ENCODE data around the gene ADPRHL1.

Gene ADPRHL1

DNA sequence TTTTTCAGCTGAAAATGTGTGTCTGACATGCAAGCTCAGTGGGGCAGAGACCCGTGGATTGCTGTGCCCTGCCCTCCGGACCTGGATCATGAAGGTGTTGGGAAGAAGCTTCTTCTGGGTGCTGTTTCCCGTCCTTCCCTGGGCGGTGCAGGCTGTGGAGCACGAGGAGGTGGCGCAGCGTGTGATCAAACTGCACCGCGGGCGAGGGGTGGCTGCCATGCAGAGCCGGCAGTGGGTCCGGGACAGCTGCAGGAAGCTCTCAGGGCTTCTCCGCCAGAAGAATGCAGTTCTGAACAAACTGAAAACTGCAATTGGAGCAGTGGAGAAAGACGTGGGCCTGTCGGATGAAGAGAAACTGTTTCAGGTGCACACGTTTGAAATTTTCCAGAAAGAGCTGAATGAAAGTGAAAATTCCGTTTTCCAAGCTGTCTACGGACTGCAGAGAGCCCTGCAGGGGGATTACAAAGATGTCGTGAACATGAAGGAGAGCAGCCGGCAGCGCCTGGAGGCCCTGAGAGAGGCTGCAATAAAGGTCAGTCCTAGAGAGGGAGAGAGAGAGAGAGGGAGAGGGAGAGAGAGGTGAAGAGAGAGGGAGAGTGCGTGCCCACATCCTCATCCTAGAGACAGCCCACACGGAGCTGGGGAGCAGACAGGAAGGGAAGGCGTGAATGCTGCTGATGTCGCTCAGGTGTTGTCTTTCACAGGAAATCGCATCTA is 42.4 kb upstream of the ADPRHL1 start:
- in situ Hi-C loops (cut with HindIII; ENCODE audit: low sequenced_read_pairs): no loop called here
- peak overlapping the region; percentile 6 for H3K4me3 ChIP-seq (ENCODE audit: low read depth, low read length)
- peak; percentile 19 for DNase-seq (ENCODE audit: low read depth, low spot score)
- TF ChIP-seq, protein P1, sequence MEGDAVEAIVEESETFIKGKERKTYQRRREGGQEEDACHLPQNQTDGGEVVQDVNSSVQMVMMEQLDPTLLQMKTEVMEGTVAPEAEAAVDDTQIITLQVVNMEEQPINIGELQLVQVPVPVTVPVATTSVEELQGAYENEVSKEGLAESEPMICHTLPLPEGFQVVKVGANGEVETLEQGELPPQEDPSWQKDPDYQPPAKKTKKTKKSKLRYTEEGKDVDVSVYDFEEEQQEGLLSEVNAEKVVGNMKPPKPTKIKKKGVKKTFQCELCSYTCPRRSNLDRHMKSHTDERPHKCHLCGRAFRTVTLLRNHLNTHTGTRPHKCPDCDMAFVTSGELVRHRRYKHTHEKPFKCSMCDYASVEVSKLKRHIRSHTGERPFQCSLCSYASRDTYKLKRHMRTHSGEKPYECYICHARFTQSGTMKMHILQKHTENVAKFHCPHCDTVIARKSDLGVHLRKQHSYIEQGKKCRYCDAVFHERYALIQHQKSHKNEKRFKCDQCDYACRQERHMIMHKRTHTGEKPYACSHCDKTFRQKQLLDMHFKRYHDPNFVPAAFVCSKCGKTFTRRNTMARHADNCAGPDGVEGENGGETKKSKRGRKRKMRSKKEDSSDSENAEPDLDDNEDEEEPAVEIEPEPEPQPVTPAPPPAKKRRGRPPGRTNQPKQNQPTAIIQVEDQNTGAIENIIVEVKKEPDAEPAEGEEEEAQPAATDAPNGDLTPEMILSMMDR (IDR thresholded peaks at IDR 0.05; ENCODE audit: low read depth, low read length): no peak

DNA sequence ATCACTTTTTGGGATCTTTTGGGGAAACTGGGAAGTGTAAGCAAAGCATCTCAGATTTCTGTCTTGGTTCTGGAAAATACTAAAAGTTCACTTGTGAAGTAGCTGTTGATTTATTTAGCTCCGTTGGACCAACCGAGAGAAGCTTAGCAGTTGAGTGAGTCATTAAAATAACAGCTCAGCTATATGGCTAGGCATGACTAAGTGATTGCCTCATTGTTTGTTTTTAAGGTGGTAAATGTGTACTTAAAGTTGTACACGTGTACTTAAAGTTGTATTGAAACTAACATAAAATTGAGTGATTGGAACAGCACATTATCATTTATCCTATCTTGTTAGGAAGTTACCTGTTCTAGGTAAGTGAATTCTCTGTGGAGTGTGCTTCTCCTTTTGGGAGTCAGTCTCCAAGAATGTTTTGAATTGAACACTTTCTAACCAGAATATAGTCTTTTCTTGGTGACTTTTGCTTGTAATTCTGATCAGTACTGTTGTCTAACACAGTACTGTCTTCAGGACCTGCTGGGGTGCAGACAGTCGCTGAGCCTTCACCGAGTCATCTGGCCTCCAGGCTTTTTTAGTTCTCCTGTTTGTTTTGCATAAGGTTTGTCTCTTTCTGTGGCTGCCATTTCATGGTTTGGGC is 40.1 kb upstream of the ADPRHL1 start:
- in situ Hi-C loops (cut with HindIII; ENCODE audit: low sequenced_read_pairs): no loop called here
- TF ChIP-seq, protein P1 (IDR thresholded peaks at IDR 0.05; ENCODE audit: low read depth, low read length): no peak
- H3K4me3 ChIP-seq (ENCODE audit: low read depth, low read length): peak overlapping the region; percentile 26
- DNase-seq (ENCODE audit: low read depth, low spot score): peak; percentile 96

DNA sequence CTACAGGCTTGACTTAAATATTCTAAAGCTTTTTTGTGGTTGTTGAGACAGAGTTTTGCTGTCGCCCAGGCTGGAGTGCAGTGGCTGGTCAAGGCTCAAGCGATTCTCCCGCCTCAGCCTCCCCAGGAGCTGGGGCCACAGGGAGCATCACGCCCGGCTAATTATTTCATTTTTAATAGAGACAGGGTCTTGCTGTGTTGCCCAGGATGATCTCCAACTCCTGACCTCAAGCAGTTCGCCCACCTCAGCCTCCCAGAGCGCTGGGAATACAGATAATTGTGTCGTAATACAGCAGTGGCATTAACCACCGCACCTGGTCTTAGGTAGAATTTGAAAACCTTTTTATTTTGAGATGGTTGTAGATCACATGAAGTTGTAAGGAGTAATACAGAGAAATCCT is 38.7 kb upstream of the ADPRHL1 start:
- TF ChIP-seq, protein P1 (IDR thresholded peaks at IDR 0.05; ENCODE audit: low read depth, low read length): no peak
- H3K4me3 ChIP-seq (ENCODE audit: low read depth, low read length): peak overlapping the region; percentile 94
- no peak for DNase-seq (ENCODE audit: low read depth, low spot score)
- in situ Hi-C loops (cut with HindIII; ENCODE audit: low sequenced_read_pairs): no loop called here

DNA sequence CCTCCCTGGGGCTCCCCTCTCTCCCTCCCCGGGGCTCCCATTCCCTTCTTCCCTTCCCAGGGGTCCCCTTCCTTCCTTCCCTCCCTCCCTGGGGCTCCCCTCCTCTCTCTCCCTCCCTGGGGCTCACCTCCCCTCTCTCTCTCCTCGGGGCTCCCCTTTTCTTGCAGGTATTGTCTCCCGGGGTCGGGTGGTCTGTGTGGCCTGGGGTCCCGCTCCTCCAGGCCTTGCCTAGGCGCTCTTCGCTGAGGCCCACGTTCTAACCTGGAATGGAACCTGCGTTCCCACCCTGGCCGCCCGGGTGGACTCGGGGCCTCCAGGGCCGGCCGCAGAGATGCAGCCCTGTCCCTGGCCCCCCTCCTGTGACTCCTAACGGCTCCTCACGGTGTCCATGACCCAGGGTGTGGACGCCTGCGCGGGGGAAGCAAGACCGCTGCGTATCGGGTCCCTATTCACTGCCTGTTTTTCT is 38.2 kb upstream of the ADPRHL1 start:
- TF ChIP-seq, protein P1 (IDR thresholded peaks at IDR 0.05; ENCODE audit: low read depth, low read length): no peak
- peak; percentile 29 for DNase-seq (ENCODE audit: low read depth, low spot score)
- H3K4me3 ChIP-seq (ENCODE audit: low read depth, low read length): peak overlapping the region; percentile 94
- in situ Hi-C loops (cut with HindIII; ENCODE audit: low sequenced_read_pairs): no loop called here

DNA sequence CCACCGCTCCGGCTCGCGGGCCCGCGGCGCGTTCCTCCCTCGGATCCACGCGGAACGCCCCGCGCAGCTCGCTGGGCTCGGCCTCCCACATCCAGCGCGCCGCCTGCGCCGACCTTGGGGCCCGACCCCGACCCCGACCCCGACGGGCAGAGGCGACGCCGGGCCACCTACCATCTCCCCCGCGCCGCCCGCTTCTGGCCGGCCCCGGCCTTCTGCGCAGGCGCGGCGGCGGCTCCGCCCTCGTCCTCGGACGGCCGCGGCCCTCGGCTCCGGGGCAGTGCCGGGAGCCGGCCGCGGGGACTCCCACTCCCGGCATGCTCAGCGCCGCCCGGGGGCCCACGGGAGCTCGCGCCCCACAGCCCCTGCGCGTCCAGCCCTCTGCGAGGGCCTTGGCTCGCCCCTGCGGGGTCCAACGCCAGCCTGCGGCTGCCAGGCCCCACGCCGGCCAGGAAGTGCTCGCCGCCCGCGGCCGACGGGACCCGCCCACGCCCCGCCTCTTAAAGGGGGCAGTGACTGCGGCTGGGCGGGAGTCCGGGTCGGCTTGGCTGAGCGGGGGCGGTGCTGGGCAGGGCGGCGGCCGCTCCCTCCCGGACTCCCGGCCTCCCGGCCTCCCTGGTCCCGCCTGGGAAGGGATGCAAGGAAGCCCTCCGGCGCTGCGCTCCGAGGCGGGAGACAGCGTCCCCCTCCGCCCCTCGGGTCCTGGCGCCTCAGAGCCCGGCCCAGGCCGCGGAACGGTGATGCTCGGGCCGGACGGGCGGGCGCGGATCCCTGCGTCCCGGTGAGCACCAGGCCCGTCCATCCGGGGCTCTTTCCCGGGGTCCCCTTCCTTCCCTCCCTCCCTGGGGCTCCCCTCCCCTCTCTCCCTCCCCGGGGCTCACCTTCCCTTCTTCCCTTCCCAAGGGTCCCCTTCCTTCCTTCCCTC is 37.5 kb upstream of the ADPRHL1 start, which contains the start of gene DCUN1D2:
Gene DCUN1D2, minus strand, starts transcription at position 216 of the 922 bp plus-strand sequence. Its CDS starts 42 bp downstream, at position 174.
- DNase-seq (ENCODE audit: low read depth, low spot score): peak; percentile 99

More for the DNA sequence above, 37.5 kb upstream of the ADPRHL1 start, which contains the start of gene DCUN1D2:
- in situ Hi-C loops (cut with HindIII; ENCODE audit: low sequenced_read_pairs): no loop called here
- TF ChIP-seq, protein P1 (IDR thresholded peaks at IDR 0.05; ENCODE audit: low read depth, low read length): no peak
- peak within 1 kb of the TSS; percentile 94 for H3K4me3 ChIP-seq (ENCODE audit: low read depth, low read length)
